Measurements from ENCODE around the gene PNPLA6.

Gene PNPLA6

DNA sequence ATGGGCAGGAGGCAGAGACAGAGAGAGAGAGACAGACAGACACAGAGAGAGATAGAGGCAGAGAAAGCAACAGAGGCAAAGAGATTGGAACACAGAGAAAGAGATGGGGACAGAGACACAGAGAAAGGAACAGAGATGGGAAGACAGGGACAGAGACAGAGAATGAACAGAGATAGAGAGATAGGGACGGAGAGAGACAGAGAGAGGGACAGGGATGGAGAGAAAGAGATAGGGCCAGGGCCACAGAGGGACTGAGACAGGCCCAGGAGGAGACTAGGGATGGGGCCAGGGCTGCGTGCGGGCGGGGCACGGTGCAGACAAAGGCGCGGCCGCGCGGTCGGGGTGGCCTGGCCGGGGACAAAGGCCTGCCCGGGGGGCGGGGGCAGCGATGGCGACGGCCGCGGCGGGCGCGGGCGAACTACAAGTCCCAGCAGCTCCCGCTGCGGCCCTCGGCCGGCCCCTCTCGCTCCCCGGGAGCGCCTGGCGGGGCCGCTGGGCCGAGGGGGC lies 19.8 kb upstream of the PNPLA6 start, which contains the start of gene ZNF358:
Gene ZNF358, plus strand, starts transcription at position 459 of the 507 bp plus-strand sequence. CDS start 3,140 bp downstream, outside the sequence.
- DNase-seq: peak; percentile 47

- DNase-seq: no peak
Observed at GRCh38 chr19:7516333-7516732, 19.2 kb upstream of the PNPLA6 start.

DNA sequence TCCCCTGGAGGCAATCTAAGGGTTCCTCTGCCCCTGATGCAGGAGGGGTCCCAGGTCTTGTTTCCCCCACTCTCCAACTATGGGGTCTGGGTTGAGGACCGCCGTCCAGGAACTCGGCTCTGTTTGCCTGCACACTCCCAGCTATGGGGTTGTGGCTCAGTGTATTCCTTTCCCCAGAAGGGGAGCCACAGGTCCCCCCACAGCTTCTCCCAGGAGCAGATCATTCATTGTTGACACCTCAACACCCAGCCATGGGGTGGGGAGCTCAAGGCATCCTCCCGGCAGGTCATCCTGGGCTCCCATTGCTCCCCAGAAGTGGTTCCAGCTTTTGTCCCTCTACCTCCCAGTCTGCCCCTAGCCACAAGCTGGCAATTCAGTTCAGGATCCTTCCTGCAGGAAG lies 18.6 kb upstream of the PNPLA6 start:
- DNase-seq: no peak

GRCh38 chr19:7519361-7520130 lies 16.0 kb upstream of the PNPLA6 start:
- no peak for DNase-seq

GRCh38 chr19:7520131-7521051 lies 15.1 kb upstream of the PNPLA6 start:
- DNase-seq: no peak

- no peak for DNase-seq
Observed at GRCh38 chr19:7521551-7522071, 13.9 kb upstream of the PNPLA6 start.

DNA sequence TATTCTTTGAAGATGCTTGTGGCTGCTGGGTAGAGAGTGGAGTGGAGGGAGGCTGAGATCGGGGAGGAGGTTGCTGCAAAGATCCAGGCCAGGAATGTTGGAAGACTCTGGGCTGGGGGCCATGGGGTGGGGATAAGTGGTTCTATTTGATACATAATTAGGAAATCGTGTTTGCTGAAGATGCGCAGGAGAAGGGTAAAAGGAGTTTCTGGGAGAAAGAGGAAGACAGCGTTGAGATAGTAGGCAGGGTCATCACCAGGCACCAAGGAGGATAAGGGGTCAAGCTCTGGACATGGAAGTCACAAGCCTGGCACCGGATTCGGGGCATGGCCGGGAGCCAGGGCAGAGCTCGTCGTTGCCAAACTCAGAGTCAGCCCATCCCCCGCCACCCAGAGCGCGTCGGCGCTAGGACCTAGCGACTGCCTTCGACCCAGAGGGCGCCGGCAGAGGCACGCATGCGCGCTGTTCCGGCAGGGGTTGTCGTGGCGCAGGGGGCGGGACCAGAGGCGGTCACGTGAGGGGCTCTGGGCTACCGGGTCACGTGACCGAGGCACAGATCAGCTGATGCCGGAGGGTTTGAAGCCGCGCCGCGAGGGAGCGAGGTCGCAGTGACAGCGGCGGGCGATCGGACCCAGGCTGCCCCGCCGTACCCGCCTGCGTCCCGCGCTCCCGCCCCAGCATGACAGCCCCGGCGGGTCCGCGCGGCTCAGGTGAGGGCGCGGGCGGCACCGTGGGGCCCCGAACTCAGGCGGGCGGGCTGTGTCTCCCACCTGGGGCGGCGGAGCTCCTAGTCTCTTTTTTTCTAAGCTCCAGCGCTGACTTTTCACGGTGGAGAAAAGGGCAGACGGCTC lies 13.2 kb upstream of the PNPLA6 start, which contains the start of gene MCOLN1:
Gene MCOLN1, plus strand, starts transcription at position 553 of the 851 bp plus-strand sequence. Its CDS starts 127 bp downstream, at position 680.
- DNase-seq: peak; percentile 94

DNA sequence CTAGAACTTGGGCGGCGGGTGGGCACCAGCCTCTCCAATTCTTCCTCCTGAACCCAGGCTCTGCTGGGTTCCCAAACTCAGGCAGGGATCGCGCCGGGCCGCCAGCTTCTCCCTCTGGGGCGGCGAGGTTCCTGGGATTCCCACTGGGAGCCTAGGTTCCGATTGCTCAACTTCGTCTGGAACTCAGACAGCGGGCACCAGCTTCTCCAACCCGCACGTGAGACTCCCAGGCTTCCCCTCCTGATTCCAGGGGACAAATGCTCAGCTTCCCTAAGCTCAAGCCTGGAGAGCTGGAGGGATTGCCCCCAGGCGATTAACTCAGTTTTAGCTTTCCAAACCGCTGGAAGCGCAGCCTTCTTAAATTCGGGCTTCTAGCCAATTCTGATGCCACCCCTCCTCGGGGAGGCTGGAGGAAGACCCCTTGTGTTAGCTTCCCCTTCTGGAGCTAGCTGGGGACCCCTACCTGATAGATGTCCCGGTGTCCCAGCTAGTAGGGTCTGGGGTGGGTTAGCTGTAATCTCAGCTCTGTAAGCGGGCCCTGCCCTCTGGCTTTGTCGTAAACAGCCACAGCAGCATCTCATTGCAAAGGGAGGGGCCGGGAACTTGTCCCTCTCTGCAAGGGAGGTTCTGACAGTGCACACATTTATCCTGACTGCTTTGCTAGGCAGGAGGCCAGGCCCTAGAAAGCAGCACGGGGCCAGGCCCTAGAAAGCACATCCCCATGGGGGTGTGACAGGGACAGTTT lies 12.4 kb upstream of the PNPLA6 start:
- no peak for DNase-seq

DNA sequence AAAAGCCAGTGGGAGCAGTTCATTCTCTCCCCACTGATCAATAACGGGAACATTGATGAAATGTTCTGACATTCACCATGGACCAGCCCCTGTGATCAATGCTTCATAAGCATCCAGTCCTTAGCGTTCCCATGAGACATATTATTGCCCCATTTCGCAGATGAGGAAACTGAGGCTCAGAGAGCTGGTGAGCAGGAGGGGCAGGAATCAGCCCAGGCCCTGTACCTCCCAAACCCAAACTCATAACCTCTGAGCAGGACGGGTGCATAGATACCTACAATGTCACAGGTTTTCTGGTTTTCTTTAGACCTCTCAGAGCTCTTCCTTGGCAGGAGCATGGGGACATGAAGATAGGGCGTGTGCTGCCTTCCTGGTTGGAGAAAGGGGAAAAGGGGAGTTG lies 11.0 kb upstream of the PNPLA6 start:
- no peak for DNase-seq

- no peak for DNase-seq
Observed at GRCh38 chr19:7524992-7525739, 10.4 kb upstream of the PNPLA6 start.

DNA sequence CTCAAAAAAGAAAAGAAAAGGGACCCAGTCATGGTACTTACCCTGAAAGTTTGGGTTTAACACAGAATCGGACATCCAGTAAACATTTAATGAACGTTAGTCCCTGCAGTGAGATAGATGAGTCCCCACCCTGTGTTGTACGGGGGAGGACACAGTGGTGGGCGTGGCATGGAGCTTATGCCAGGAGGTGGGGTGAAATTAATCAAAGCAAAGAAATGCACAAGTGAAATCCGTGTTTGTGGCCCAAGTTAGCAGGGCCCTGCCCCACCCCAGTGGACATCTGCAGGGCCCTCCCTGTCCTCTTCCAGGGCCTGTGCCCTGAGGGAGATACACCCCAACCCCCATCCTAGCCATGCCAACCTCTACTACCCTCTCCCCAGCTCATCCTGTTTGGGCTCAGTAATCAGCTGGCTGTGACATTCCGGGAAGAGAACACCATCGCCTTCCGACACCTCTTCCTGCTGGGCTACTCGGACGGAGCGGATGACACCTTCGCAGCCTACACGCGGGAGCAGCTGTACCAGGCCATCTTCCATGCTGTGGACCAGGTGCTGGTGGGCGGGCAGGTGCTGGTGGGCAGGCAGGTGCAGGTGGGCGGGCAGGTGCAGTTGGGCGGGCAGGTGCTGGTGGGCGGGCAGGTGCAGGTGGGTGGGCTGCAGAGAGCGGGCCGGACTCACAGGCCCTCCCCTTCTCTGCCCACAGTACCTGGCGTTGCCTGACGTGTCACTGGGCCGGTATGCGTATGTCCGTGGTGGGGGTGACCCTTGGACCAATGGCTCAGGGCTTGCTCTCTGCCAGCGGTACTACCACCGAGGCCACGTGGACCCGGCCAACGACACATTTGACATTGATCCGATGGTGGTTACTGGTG lies 9.2 kb upstream of the PNPLA6 start:
- no peak for DNase-seq

DNA sequence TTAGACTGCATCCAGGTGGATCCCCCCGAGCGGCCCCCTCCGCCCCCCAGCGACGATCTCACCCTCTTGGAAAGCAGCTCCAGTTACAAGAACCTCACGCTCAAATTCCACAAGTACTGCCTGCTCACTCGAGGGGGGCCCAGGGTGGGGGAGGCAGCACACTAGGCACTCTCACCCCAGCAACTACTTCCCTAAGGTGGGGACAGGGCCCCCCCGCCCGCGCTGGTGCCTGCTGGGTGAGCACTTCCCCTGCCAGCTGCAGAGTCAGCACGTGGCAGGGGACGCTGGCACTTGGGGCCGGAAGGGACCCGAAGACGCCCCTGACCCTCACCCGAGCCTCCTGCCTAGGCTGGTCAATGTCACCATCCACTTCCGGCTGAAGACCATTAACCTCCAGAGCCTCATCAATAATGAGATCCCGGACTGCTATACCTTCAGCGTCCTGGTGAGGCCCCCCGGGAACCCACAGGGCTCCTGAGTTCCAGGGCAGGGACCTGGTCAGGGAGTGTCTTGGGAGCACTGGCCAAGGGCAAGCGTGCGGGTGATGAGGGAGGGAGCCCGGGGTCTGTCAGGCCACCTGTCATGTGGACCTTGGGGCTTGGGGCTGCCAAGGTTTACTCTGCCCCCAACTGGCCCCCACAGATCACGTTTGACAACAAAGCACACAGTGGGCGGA lies 7.9 kb upstream of the PNPLA6 start:
- DNase-seq: no peak

- no peak for DNase-seq
Observed at GRCh38 chr19:7528192-7528519, 7.4 kb upstream of the PNPLA6 start.

DNA sequence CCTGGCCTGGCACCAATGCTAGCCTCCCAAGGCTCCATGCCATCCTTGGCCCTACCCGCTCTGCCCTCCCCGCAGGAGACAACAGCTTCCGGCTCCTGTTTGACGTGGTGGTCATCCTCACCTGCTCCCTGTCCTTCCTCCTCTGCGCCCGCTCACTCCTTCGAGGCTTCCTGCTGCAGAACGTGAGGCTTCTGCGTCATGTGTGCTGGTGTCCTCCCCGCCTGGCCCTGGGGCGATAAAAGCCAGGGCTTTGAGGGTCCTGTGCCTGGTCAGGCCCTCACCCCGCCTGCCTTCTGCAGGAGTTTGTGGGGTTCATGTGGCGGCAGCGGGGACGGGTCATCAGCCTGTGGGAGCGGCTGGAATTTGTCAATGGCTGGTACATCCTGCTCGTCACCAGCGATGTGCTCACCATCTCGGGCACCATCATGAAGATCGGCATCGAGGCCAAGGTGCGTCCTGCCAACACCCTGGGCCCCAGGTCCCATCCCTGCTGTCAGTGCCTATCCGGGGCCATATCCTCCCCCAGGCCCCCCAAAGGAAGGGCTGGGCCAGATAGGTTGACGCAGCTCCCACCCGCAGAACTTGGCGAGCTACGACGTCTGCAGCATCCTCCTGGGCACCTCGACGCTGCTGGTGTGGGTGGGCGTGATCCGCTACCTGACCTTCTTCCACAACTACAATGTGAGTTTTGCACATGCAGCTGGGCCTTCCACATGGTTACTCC lies 6.8 kb upstream of the PNPLA6 start:
- DNase-seq: no peak

- DNase-seq: no peak
Observed at GRCh38 chr19:7529246-7529600, 6.3 kb upstream of the PNPLA6 start.

- no peak for DNase-seq
Observed at GRCh38 chr19:7529610-7530490, 5.7 kb upstream of the PNPLA6 start.

DNA sequence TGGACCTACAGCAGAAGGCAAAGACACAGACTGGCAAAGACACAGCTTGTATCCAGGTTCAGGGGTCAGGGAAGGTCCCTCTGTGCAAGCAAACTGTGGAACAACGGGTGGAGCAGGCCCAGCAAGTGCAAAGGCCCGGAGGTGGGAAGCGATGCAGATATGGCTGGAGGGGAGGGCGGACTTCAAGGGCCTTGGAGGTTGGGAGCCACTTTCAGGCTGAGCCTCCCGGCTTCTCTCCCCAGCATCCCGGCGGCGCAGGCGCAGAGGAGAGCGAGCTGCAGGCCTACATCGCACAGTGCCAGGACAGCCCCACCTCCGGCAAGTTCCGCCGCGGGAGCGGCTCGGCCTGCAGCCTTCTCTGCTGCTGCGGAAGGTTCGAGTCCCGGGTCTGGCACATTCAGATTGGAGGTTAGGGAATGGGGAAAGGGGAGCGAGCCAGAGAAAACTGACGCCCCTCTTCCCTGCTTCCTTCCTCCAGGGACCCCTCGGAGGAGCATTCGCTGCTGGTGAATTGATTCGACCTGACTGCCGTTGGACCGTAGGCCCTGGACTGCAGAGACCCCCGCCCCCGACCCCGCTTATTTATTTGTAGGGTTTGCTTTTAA lies 2.1 kb upstream of the PNPLA6 start:
- DNase-seq: no peak
